Measurements from ENCODE around the gene CERCAM.
"Not testable (repeated sequence)": the region's sequence is repeated elsewhere in the genome, so short reads cannot be mapped to it uniquely, and the experiment has no call there.

The CERCAM gene

DNA sequence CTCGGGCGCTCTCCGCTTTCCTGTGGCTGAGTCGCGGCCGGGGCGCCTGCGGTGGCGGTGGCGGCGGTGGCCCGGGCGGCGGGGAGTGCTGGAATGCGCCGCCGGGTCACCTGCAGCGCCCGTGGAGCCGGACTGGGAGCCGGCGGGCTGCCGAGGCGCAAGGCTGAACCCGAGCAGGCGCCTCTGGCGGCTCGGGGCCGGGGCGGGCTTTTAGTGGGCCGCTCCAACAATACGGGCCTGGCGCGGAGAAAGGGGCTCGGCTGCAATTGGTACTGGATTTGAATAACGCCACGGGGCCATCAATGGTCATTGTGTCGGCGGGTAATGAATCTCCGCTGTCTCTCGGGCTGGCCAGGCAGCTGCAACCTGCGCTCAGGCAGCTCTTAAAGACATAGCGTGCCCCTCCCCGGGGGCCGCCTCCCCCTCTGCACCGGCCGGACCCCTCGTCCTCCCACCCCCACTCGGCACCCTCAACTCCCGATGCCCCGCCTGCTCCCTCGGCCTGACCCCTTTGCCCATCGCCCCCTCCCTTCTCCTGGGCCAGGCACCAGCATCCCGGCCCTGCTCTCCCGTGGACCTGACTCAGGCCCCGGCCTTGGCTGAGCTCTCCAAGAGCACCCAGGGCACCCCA lies 27.4 kb upstream of the CERCAM start:
- no peak for DNase-seq

DNA sequence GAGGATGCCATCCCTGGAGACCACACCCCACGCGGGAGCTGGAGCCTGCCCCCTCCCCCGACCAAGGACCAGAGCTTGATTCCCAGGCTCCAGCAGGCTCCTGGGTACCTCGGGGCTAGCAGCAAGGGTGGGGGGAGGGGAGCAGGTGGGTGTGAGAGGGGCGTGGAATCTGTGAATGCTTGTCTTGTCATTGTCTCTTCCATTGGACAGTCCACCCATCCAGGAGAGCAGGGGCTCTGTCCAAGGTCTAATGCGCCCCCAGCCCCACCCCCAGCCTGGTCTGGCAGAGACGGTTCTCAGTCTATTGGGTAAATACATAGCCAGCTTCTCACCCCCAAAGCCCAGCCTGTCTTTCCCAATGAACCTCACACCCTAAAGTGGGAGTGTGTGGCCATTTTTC lies 26.7 kb upstream of the CERCAM start:
- no peak for DNase-seq

DNA sequence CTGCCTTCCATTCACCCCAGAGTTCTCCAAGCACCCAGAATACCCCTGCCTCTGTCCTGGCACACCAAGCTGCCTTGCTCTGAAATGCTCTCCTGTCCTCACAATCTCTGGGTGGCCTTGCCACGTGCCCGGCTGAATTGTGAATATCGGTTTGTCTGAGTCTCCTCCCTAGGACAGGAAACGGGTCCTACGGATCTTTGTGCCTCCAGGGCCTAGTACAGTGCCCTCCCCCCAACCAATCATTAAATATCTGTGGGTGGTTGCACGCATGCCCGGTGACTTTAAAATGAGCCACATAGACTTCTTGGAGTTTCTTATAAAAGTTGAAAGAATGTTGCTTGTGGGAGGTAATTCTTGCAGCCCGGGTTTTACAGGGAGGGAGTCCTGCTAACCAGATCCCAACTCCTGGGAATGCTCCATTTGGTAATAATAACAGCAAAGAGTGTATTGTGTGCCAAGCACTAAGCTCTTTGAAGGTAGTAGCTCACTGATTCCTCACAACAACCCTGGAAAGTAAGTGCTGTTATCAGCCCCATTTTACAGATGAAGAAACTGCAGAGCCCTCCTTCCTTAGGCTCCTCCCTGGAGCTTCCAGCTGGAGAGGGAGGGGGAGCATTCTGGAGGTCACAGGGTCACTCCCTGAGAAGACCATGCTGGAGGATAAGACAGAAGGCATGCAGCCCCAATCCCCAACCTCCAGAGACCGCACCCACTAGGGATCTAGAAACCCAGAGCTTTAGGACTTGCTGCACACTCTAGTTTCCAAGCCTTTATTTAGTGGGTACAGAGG lies 26.1 kb upstream of the CERCAM start:
- DNase-seq, result no peak

DNA sequence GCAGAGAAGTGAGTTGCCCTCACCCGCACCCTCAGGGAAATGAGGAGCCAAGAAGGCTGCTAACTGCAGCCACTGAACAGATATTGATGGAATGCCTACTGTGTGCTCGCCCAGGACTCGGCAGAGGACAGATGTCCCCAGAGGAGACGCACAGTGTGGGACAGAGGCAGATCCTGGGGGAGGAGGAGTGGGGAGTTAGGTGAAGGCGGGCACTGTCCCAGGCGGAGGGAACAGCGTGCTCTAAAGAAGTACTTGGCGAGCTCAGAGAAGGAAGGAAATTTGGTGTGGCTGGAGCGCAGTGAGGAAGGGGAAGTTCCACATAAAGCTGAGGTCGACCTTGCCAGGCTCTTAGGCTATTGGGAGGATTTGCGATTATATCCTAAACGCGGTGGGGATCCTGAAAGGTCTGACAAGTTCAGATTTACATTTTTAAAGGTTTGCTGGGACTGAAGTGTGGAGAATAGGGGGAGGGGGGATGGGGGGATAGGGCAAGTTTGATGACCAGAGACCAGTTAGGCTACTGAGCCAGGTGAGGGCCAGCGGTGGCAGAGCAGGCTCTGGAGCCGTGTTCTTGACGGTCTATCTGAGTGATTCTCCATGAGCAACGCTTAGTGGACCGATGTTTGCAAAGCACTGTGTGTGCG lies 23.6 kb upstream of the CERCAM start:
- peak; percentile 43 for DNase-seq

DNA sequence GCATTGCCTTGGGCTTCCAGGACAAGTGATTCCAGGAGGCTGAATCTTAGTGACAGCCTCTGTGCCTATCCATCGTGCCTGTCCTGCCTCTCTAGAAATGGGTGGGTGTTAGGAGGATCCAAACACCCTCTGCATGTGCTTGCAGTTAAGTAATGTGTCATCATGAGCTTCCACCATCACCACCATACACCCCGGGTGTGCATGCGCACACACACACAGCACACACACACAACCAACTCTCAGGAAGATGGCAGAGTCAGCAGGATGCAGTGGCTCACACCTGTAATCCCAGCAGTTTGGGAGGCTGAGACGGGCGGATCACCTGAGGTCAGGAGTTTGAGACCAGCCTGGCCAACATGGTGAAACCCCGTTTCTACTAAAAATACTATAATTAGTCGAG lies 22.8 kb upstream of the CERCAM start:
- no peak for DNase-seq

DNA sequence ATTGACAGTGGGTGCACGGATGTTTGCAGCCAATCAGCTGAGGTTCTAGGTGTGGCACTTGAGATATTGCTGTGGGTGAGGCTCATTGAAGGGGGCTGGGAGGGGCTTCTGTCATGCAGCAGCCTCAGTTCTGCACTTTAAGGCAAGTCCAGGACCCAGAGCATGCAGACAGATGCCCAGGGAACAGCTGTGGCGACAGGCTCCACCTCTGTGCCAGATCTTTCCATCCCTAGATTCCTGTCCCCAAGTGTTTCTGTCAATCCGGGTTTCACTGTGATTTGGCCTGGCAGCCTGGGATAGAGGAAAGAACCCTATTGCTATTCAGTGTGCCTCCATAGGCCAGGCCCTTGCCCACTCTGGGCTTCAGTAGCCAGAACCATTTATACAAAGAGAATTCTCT lies 20.8 kb upstream of the CERCAM start:
- no peak for DNase-seq

DNA sequence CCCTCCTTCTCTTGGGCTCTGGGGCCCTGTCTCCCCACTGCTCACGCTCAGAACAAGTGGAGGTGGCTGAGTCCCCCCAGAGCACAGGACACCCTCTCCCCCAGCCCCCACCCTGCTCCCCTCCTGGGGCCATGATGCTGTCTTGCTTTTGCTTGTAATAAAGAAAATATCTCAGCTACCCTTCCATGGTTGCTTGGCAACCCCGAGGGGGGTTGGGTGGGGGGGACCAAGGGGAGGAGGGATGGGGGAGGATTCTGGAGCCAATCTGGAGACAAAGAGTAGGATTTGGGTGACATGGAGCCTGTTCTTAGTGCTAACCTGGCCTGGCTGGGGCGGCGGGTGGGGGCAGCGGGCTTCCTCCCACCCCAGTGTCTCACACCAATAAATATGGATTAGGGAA lies 16.1 kb upstream of the CERCAM start:
- no peak for DNase-seq

DNA sequence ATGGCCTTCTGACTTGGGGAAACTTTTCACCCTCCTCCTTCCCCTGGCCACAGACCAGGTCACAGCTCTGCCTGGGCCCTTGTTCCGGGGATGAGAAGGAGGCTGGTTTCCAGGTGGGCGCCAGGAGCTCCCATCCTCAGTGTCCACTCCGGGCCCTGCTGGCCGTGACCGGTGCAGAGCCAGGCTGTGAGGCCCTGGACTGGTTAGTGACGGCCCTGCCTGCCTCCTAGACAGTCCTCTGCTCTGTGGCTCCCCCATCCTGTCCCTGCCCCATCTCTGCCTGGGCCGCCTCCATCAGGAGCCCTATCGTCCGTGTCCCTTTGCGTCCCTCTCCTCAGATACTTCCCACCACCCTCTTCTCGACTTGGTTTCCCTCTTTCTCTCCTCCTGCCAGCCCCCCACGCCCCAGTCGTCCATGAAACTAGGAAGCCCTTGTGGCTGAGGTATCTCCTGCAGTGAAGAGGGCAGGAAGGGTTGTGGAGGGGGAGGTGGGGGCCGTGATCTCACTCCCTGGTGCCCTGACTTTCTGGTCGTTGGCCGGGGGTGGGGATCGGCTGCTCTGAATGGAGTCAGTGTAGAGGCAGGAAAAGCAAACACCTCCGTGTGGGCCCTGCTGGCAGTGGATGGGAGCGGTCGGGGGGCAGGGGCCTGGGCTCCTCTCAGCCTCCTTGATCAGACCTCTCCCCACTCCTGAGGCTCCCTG lies 15.4 kb upstream of the CERCAM start:
- no peak for DNase-seq

DNA sequence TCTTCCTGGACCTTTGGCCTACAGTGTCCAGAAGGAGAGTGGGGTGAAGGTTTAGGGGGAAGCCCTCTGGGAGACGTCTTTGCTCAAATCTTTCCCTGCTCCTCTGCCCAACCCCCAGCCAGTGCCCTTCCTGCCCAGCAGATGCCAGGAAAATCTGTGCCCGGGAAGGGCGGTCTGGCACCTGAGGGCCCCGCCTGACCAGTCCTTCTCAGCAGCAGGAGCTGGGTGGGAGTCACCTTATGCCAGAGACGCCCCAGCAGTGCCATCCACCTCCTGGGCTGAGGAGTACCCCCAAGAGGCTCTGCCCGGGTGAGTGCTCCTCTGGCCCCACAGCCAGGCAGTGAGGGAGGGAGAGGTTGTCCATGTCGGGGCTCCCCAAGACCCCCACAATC lies 14.9 kb upstream of the CERCAM start:
- DNase-seq, result no peak

DNA sequence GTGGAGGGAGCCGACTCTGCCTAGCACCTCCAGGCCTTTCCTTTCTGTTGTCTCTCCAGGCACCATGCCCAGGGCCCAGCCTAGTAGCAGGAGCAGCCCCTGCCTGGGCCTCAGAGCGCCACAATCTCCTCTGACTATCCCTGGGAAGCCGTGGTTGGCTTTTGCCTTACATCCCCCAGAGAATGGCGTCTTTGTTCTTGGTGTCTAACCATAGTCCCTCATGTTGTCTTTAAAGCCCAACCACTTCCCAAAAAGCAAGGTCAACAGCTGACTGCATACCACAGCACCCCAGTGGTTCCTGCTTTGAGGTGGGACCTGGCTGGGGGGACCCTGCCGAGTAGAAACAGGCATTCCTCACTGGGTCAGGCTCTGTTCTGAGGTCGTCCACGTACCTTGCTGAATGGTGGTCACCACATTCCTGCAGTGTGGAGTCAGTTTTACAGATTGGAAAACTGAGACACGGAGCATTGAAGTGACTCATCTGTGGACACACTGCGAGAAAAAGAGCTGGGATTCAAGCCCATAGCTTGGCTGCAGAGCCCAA lies 13.7 kb upstream of the CERCAM start:
- no peak for DNase-seq

DNA sequence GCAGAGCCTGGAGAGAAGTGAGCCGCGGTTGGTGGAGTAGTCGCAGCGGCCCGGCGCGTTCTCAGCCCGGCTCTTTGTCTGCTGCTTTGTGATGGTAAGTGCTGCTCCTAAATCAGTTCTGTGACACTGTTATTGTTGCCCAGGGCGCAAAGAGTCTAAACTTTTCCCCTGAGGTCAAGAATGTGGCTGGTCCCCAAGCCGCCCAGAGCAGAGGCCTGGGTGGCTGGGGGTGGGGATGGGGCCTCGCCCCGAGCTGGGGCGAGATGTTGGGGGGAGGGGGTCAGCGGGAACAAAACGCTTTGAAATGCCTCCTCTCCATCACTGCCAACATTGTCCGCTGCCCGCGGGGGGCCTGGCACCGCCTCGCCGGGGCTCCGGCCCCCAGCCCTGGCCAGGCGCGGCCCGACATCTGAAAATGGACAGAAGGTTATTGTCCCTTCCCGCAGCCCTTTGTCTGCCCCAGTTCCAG lies 11.7 kb upstream of the CERCAM start:
- no peak for DNase-seq

DNA sequence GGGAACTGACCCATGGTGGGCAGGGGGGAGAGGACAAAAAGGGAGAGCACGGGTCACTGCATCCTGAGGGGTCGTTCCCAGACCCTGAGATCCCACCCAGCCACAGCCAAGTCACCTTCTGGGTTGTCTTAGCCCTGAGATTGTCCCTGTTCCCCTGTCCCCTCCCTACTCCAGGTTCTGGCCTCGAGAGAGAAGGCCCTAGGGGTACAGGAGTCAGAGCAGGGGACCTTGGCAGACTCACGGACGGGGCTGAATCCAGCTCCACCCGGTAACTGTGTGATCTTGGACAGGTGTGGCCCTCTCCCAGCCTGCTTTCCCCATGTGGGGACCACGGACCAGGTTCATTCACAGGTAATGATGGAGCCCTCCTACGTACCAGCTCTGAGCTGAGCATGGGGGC lies 11.2 kb upstream of the CERCAM start:
- no peak for DNase-seq

DNA sequence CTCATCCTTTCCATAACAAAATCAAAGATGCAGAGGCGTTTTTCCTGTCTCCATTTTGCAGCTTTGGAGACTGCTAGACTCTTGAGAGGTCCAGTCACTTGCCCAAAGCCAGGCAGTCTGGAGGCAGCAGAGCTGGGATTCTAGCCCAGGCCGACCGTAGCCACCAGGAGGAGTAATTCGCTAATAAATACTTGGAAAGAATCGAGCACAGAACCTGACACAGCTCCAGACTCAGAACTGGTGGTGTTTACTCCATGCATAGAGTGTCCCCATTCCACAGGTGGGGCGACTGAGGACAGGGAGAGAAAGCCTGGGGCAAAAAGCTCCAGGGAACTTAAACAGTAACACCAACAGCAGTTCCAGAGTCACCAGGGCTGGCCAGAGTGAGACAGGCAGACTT lies 10.7 kb upstream of the CERCAM start:
- peak; percentile 49 for DNase-seq

DNA sequence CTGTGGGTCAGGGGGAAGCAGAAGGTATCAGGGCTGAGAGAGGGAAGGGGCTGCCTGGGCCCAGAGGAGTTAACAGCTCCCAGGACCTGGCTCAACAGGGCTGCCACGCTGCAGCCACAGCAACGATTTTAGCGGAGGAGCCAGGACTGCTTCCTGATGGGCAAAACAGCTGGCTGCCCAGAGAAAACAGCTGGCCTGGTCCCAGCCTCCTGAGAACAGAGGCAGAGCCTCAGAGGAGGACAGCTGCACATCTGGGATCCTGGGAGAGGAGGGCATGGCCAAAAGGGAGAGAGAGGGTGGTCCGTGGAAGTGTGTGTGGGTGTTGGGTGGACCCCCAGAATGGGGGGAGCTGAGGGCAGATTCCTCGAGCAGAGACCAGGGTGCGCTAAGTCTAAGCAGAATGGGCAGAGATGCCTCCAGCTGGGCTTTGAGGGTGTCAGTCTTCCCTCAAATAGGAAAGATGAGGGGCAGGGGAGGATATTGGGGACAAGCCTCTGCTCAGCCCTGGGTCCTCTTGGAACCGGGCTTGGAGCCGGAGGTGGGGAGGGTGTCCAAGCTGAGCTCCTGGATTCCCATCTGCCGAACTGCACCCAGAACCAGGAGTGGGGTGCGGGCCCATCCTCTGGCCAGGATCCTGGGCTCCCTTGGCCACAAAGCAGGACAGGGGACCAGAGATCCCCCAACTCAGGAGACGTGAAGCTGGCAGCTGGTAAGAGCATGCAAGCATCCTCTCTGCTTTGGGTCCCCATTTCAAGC lies 9.1 kb upstream of the CERCAM start:
- no peak for DNase-seq

DNA sequence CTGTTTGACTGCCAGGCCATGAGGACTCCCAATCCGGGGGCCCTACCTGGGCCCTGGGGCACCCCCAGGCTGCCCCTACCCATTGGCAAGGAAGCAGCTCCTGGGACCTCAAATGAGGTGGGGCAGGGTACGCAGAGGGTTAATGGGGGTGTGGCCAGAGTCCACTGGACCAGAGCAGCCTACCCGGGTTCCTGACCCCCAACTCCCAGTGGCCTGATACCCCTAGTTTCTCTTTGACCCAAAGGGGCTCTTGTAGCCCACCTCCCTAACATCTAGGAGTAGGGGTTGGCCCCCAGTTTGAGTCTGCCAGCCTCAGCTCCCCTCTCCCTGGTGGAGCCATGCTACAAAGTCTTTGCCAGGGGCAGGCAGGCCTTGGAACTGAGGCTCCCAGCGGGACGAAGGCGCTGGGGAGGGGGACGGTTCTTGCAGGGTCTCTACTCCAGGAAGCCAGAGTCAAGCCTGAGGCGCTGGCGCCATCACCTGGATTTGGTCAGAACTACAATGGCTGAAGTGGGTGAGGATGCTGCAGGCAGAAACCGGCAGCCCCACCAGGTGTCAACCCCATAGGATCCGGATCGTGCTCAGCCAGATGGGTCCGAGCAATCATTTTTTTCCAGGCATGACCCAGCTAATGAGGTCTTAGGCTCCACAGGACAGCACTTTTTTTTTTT lies 8.4 kb upstream of the CERCAM start:
- DNase-seq, result peak; percentile 54

DNA sequence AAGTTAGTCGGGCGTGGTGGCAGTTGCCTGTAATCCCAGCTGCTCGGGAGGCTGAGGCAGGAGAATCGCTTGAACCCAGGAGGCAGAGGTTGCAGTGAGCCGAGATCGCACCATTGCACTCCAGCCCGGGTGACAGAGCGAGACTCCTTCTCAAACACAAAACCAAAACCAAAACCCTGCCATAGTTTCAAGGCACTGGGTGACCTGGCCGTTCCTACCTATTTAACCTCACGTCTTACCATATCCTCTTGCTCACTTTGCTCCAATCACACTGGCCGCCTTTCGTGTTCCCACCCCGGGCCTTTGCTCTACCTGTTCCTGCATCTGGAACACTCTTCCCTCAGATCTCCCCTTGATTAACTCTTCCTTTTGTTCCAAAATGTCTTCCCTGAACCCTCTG lies 6.9 kb upstream of the CERCAM start:
- DNase-seq, result not testable (repeated sequence)

DNA sequence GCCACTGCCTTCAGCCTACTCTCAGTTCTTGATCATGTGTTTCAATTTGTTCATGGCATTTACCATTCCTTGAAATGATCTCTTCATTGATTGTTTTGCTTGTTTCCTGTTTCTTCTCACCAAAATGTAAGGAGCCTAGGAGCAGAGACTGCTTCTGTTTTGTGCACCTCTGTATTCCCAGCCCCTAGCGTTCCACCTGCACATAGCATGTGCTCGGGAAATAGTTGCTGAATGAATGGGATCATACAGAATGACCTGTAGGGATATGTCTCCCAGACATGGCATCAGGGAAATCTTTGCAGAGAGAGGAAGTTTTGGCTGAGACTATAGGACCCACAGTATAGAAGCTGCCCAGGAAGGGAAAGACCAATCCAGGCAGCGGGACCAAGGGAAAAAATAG lies 6.2 kb upstream of the CERCAM start:
- no peak for DNase-seq

DNA sequence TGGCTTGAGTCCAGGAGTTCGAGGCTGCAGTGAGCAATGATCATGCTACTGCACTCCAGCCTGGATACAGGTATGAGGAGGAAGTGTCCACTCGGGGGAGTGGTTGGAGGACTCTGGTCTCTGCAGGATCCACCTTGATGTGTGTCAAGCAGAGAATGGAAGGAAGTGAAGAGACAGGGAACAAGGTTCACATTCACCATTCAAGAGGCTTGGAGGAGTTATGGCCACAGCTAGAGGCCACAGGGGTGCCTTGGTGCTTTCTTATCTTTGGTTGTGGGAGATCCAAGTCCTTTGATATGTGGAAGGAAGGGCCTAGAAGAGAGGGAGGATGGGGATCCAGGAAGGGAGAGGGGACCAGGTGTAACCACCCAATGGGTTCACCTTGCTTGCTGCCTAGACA lies 5.4 kb upstream of the CERCAM start:
- DNase-seq, result no peak

DNA sequence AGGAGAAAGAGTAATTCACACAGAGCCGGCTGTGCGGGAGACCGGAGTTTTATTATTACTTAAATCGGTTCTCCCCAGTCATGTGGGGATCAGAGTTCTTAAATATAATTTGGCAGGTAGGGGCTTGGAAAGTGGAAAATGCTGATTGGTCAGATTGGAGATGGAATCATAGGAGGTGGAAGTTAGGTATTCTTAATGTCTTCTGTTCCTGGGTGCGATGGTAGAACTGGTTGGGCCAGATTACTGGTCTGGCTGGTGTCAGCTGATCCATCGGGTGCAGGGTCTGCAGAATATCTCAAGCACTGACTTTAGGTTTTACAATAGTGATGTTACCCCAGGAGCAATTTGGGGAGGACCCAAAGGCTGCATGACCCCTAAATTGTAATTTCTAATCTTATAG lies 4.6 kb upstream of the CERCAM start:
- DNase-seq, result no peak

DNA sequence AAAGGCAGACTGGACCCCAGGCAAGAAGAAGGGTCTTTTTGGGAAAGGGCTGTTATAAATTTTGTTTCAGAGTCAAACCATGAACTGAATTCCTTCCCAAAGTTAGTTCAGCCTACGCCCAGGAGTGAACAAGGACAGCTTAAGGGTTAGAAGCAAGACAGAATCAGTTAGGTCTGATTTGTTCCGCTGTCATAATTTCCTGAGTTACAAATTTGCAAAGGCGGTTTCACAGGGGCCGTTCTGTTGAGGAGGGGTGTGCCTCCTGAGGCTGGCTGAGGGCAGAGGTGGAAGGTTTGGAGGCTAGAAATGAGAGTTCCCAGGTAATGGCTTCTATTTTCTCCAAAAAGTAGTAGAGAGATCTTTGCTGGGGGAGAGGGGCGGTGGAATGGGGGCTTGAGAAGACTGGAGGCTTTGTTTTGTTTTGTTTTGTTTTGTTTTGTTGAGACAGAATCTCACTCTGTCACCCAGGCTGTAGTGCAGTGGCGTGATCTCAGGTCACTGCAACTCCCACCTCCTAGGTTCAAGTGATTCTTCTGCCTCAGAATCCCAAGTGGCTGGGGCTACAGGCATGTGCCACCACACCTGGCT lies 4.1 kb upstream of the CERCAM start:
- no peak for DNase-seq

Data from hematopoietic multipotent progenitor cell treated with erythropoietin and hydrocortisone succinate and interleukin-3 and kit ligand, for 6 days (in vitro differentiated cells).